ENCODE results near the gene UNCX.
A peak's percentile ranks its signal among the peaks of the same experiment; 100 is the strongest.
"Not testable (repeated sequence)": the region's sequence is repeated elsewhere in the genome, so short reads cannot be mapped to it uniquely, and the experiment has no call there.

Gene UNCX

DNA sequence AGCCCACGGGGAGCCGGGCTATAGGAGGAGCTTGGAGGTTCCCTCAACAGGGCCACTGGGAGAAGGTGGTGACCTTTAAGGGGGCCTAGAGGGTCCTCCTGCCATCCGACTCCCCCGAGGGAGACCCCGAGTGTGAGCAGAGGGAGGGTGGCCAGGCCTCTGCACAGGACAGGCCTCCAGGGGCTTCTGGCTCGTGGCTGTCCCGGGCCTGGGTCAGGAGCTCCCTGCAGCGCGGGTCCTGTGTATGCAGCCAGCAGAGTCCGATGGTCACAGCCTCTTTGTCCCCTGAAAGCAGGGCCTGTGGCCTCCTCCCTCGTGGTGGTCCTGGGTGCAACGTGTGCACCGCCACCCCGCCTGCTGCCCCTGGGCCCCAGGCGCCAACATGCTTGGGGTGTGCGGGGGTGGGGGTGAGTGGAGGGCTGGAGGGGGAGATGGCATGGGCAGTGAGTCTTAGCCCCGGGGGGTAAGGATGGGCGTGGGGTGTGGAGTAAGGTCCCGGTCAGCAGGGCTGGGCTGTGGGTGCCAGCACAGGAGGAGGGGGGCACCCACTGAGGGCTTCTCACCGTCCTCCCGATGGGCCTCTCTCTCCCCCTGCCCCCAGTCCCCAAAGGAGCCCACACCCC is 27.1 kb downstream of the UNCX start:
- no peak for DNase-seq

DNA sequence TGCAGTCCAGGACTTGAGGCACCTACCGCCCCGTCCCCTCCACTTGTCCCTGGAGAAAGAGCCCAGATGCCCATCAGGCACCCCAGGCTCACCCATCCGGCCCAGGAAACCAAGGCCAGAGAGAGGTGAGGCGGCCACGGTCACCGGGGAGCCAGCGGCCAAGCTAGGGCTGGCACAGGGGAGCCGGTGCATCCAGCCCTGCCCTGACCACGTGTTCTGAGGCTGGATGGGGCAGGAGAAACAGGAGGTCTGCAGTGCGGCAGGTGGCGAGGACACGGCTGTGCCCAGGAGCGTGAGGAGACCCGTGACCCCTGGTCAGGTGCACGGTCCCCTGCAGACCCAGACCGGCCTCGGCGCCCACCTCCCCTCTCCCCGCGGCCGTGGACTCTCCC is 27.6 kb downstream of the UNCX start:
- DNase-seq = no peak

DNA sequence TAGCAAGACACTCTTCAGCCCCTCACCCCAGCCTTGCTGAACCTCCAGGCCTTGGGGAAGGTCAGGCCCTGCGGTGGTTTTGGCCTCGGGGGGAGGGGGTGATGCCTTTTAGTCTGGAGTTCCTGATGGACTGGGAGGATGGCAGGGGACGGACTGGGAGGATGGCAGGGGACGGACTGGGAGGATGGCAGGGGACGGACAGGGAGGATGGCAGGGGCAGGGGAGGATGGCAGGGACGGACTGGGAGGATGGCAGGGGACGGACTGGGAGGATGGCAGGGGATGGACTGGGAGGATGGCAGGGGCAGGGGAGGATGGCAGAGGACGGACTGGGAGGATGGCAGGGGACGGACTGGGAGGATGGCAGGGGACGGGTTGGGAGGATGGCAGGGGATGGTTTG is 28.4 kb downstream of the UNCX start:
- not testable (repeated sequence) for DNase-seq

DNA sequence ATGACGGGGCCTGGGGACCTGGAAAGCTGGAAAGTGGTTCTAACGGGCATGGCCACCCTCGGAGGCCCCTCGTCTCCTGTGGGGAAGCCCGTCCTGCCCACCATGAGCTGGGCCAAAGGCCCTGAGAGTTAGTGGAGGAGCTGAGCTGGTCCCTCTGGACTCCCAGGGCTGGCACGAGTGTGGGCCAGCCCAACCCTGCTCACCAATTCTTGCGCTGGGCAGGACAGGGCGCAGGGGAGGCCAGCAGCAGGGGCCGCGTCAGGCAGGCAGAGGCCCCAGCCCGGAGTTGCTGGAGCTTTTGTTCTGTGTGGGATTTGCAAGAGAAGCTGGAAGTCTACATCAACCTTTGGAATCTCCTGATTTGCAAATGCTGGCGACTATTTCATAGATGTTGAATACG is 29.8 kb downstream of the UNCX start:
- no peak for DNase-seq

- DNase-seq = no peak
Measured at GRCh38 chr7:1263391-1263951, 30.8 kb downstream of the UNCX start.

GRCh38 chr7:1264345-1265280 is 31.9 kb downstream of the UNCX start:
- DNase-seq = no peak

DNA sequence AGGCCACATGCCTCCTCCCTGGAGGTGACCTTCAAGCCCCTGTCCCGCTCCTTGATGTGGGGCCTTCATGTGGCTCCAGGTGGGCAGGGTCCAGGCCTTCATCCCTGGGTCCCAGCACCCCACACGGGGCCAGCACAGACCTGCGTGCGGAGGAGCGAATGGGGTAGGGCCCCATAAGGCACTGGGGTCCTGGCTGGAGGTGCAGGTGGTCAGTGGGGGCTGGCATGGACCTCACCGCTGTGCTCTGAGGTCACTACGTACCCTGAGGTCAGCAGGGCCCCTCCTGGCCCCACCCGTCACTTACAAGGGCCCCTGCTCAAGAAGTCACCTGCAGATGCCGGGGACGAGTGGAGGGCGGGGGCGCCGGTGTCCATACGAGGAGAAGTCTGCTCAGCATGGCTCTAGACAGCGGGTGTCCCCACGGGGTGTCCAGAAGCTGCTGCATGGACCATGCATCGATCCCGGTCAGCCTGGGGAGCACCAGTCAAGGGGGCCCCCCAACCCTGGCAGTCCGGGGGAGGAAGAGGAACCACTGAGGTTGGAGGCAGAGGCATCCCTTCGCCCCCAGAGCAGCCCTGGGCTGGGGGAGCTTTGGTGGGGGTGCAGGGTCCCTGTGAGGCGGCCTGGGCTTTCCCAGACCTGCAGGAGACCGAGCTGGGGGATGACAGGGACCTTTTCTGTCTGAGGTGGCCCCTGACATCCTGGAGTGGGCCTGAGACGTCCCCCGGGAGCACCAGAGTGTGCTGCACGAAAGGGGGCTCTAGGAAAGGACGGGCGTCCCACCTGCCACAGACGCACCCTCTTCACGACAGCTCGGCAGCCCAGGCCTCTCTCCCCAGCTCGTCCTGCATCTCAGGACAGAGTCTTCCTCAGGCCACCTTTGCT is 34.6 kb downstream of the UNCX start:
- no peak for DNase-seq

DNA sequence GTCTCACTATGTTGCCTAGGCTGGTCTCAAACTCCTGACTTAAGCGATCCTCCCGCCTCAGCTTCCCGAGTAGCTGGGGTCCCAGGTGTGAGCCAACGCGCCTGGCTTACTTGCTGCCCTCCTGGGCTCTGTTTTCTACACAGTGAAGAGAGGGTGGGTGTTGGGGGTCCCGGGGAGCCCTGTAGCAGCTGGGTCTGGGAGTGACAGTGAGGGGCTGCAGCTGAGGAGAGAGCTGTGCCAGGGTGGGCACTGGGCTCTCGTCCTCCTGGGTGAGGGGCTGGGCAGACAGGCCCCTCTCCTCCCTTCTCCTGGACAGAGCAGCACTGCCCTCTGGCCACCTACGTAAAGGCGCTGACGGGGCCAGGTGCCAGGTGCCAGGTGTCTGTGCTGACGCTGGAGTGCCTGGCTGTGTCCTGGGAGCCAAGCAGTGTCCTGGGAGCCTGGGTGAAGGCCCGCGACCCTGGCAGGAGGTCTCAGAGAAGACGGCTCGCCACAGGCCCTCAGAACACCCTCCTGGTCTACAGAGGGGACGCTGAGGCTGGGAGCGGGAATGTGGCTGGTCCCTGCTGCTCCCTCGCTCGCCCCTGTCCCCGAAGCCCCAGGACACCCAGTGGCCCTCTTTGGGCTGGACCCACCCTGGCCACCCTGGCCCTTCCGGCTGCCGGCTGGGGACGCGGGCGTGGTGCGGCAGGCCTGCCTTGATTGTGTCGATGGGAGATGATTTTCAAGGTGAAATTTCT is 35.6 kb downstream of the UNCX start:
- no peak for DNase-seq

DNA sequence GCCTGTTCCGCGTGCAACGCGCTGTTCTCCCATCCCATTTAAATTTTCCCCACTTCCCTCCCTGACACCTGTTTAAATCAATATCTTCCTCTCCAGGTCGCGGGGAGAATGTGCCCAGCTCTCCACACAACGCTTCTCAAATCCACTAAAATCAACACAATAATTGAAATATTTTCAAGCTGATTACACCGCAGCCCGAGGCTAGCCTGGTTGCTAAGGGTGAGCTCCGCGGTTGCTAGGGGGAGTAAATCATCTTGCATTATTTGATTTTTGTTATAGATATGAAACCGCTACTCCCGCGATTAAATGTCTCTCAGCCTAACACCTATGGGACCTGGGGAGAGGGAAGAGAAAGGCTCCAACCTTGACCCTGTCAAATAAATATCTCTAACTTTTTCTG is 36.2 kb downstream of the UNCX start:
- no peak for DNase-seq

GRCh38 chr7:1269336-1269890 is 36.7 kb downstream of the UNCX start:
- DNase-seq = no peak

- no peak for DNase-seq
Measured at GRCh38 chr7:1270181-1270580, 37.5 kb downstream of the UNCX start.

- DNase-seq = no peak
Measured at GRCh38 chr7:1271046-1271445, 38.4 kb downstream of the UNCX start.

- DNase-seq = no peak
Measured at GRCh38 chr7:1271656-1272055, 39.0 kb downstream of the UNCX start.

- DNase-seq = not testable (repeated sequence)
Measured at GRCh38 chr7:1272136-1272535, 39.5 kb downstream of the UNCX start.

DNA sequence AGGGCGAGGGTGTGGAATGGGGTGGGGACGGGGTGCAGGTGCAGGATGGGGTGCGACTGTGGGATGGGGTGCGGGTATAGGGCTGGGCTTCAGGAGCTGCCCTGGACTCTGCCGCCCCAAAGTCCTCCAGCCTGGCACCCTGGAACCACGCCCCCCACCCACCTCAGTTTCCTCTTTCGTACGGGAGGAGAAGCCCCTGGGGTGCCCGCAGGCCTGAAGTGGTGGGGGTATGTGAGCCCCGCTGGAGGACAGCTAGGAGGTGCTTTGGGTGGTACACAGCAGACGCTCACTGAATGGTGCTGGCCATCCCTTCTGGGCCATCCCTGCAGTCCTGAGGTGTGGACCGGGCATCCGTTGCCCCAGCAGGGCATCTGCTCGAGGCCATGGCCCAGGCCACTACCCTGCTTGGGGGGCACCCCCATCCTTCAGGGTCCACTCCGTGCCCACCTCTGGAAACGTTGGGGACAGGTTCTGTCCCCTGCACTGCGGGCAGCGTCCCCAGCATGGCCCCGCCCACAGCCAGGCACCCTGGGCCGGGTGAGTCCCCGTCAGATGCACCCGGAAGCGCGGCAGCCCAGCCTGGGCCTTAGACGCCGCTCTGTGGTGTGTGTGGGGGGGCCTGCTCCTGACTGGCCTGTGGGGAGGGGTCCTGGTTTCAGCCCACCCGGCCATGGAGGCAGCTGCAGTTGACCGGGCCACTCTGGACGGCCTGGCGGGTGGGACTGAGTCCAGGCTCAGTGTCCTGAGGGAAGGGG is 41.6 kb downstream of the UNCX start:
- DNase-seq = no peak

DNA sequence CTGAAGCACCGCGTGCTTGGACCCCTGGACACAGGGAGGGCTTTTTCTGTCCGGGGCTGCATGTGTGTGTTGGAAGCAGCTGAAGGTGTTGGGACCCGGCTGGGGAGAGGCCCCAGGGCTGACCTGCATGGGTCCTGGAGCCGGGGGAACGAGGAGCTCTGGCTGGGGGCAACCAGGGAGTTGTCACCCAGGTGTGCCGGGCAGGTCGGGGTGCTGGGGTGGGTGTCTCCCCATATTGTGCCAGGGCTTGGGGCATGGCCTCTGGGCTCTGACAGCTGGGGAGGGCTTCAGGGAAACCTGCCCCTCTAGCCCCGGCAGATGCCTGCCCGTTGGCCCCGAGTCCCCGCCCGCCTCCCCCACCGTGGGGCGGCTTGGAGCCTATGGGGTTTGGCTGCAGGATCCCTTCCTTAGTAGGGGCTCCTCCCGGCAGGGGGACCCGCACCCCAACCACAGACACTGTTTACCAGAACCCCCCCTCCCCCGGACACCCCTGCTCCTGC is 42.3 kb downstream of the UNCX start:
- DNase-seq = no peak

DNA sequence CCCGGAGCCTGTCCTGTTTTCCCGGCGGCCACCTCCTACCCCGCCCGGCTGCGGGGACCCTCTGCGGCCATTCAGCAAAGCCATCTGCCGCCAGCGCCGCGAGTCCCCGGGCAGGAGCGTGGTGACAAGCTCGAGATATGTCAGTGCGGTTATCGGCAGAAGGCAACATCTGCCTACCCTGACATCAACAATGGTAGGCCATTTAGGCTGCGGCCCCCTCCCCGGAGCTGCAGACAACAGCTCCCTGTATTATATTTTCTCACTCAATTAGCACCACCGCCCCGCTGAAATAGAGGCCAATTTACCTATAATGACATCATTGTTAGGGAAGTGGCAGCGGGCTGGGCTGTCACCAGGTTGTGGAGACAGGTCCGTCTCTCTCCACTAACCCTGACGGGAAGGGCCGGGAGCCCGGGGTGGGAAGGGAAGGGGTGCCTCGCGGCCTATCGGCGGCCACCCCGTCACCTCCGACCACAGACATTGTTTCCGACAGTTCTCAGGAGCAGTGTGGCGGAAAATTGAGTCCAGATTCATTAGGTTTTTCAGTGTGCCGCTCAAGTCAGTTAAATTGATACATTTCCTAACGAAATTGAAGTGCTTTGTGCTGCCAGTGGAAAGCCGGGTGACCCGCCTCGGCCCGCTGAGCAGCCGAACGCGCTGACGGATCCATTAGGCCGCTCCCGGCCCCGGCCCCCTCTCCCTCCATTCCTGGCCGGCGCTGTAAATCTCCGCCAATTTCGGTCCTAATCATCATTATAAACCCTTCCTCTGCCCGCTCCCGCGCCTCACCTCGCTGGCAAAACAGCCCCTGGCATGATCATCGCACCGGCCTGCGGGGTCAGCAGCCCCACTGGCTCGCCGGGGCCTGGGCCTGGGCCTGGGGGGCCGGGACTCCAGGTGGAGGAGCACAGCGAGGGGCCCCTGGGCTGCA is 43.0 kb downstream of the UNCX start:
- peak; percentile 14 for DNase-seq

GRCh38 chr7:1276626-1277175 is 44.0 kb downstream of the UNCX start:
- DNase-seq = no peak

- DNase-seq = no peak
Measured at GRCh38 chr7:1278543-1278942, 45.9 kb downstream of the UNCX start.

DNA sequence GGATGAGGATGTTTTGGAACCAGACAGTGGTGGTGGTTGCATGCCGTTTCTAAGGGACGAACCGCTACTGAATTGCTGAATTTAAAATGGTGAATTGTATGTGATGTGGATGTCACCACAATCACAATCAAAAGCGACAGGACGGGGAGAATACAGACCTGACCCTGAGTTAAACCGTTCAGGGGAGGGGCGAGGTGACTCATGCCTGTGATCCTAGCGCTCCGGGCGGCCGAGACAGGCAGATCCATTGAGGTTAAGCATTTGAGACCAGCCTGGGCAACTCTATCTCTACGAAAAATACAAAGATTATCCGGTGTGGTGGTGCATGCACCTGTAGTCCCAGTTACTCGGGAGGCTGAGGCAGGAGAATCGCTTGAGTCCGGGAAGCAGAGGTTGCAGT is 46.4 kb downstream of the UNCX start:
- no peak for DNase-seq
